Measurements from ENCODE around the gene GSTP1.
"Not testable (repeated sequence)": the region's sequence is repeated elsewhere in the genome, so short reads cannot be mapped to it uniquely, and the experiment has no call there.

Gene GSTP1

GRCh38 chr11:67601098-67601497, 17.5 kb downstream of the GSTP1 start:
- no peak overlapping the region for H3K4me3 ChIP-seq (ENCODE audit: low read depth, low read length)
- TF ChIP-seq CTCF (IDR thresholded peaks at IDR 0.05; ENCODE audit: low read depth, low read length) = no peak

- not testable (repeated sequence) for H3K4me3 ChIP-seq (ENCODE audit: low read depth, low read length)
These were observed 20.5 kb downstream of the GSTP1 start for GRCh38 chr11:67604119-67604518.

GRCh38 chr11:67604815-67605214, 21.2 kb downstream of the GSTP1 start:
- no peak overlapping the region for H3K4me3 ChIP-seq (ENCODE audit: low read depth, low read length)
- no peak for TF ChIP-seq CTCF (IDR thresholded peaks at IDR 0.05; ENCODE audit: low read depth, low read length)

GRCh38 chr11:67605231-67606011, 21.8 kb downstream of the GSTP1 start:
- H3K4me3 ChIP-seq (ENCODE audit: low read depth, low read length) = no peak overlapping the region
- no peak for TF ChIP-seq CTCF (IDR thresholded peaks at IDR 0.05; ENCODE audit: low read depth, low read length)

GRCh38 chr11:67606093-67606491, 22.5 kb downstream of the GSTP1 start:
- peak overlapping the region; percentile 98 for H3K4me3 ChIP-seq (ENCODE audit: low read depth, low read length)
- no peak for TF ChIP-seq CTCF (IDR thresholded peaks at IDR 0.05; ENCODE audit: low read depth, low read length)

- TF ChIP-seq CTCF (IDR thresholded peaks at IDR 0.05; ENCODE audit: low read depth, low read length) = 0 out of 2 replicates have a peak, but pooled peaks have one; percentile 21
- H3K4me3 ChIP-seq (ENCODE audit: low read depth, low read length) = peak within 1 kb of the TSS; percentile 98
These were observed 23.1 kb downstream of the GSTP1 start, which contains the start of gene NDUFV1 for GRCh38 chr11:67606492-67607295. NDUFV1 (plus strand) TSS chr11:67606936; CDS start chr11:67607005, 69 bp downstream.

- H3K4me3 ChIP-seq (ENCODE audit: low read depth, low read length) = peak overlapping the region; percentile 98
- no peak for TF ChIP-seq CTCF (IDR thresholded peaks at IDR 0.05; ENCODE audit: low read depth, low read length)
These were observed 23.9 kb downstream of the GSTP1 start for GRCh38 chr11:67607507-67607906.
